HG02852 (cell line): ENCODE measurements around the gene RGL3.
"Not testable (repeated sequence)": the region's sequence is repeated elsewhere in the genome, so short reads cannot be mapped to it uniquely, and the experiment has no call there.

Source experiments
- ATAC-seq: cut with Tn5 transposase; IDR thresholded peaks from one replicate; pipeline ENCODE4 v1.9.1; 2021; ENCODE audit warnings: mild to moderate bottlenecking, moderate library complexity; ENCODE audit not compliant: unreplicated experiment

Gene RGL3, protein sequence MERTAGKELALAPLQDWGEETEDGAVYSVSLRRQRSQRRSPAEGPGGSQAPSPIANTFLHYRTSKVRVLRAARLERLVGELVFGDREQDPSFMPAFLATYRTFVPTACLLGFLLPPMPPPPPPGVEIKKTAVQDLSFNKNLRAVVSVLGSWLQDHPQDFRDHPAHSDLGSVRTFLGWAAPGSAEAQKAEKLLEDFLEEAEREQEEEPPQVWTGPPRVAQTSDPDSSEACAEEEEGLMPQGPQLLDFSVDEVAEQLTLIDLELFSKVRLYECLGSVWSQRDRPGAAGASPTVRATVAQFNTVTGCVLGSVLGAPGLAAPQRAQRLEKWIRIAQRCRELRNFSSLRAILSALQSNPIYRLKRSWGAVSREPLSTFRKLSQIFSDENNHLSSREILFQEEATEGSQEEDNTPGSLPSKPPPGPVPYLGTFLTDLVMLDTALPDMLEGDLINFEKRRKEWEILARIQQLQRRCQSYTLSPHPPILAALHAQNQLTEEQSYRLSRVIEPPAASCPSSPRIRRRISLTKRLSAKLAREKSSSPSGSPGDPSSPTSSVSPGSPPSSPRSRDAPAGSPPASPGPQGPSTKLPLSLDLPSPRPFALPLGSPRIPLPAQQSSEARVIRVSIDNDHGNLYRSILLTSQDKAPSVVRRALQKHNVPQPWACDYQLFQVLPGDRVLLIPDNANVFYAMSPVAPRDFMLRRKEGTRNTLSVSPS

GRCh38 chr19:11418549-11419506 is at the start of gene RGL3:
Gene RGL3 (minus strand): TSS chr19:11419314. CDS start chr19:11419278, 36 bp downstream.
- no peak for ATAC-seq

GRCh38 chr19:11468266-11468845 is 49.2 kb upstream of the RGL3 start:
- not testable (repeated sequence) for ATAC-seq

DNA sequence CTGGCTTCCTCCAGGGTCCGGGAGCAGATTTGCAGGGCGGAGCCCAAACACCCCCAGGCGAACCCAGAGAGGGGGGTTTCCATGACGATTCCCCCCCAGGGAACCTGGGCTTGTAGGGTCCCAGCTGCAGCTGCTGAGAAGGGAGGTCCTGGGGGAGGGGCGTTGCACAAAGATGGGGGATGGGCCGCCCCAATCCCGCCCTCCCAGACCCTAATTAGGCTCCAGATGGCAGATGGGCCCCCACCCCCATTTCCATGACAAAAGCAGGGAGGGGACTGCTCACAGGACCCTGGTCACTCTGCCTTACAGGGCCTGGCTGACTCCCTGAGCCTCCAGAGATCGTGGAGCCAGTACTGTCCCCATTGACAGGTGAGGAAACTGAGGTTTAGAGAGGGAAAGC is 46.5 kb upstream of the RGL3 start:
- no peak for ATAC-seq

DNA sequence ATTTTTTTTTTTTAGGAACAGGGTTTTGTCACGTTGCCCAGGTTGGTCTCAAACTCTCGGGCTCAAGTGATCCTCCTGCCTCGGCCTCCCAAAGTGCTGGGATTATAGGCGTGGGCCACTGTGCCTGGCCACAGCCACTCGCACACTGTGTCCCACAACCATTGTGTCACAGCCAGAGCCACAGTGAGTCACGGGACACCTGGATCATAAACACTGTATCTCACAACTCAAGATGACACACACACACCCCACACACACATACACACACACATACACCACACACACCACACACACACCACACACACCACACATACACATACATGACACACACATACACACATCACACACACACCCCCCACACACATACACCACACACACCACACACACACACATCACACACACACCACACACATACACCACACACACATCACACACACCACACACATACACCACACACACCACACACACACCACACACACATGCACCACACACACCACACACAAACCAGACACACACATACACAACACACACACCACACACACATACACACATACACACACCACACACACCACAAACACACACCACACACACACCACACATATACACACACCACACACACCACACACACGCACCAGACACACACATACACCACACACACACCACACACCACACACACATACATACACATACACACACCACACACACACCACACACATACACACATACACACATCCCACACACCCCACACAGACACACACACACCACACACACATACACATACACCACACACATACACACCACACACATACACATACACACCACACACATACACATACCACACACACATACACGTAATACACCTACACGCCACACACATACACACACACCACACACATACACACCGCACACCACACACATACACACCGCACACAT is 45.5 kb upstream of the RGL3 start:
- no peak for ATAC-seq

DNA sequence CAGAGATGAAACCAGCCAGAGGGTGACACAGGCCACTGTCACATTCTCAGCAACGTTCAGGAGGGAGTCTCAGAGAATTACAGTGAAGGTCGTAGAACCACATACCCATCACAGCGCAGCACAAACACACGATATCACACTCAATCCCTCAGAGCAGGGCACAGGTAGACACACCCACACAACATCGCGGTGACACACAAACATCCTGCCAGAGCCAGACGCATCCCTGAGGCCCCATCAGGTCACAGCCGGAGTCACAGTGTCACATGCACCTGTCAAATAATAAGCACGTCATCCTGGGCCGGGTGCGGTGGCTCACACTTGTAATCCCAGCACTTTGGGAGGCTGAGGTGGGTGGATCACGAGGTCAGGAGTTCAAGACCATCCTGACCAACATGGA is 44.3 kb upstream of the RGL3 start:
- no peak for ATAC-seq

DNA sequence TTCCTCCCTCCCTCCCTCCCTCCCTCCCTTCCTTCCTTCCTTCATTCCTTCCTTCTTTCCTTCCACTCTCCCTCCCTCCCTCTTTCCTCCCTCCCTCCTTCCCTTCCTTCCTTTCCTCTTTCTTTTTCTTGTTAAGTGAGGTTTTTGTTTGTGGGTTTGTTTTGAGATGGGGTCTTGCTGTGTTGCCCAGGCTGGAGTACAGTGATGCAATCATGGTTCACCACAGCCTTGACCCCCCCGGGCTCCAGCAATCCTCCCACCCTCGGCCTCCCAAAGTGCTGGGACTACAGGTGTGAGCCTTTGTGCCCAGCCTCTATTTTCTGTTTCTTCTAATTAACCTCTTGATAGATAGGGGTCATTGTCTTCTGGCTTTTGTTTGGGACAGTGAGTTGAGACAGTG is 42.3 kb upstream of the RGL3 start:
- ATAC-seq = no peak

DNA sequence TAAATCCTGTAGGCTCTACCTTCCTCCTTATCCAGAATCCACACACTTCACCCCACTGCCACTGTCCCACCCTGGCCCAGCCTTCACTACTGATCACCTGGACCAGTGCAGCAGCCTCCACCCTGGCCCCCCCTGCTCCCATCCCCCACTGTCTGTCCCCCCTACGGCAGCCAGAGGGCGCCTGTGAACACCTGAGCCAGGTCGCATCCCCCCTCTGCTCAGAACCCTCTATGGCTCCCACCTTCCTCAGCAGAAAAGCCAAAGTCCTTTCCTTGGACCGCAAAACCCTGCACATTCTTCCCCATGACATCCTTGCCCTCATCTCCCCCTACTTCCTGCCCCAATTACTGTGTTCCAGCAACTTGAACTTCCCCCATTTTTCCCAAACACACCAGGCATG is 41.1 kb upstream of the RGL3 start:
- ATAC-seq = no peak

DNA sequence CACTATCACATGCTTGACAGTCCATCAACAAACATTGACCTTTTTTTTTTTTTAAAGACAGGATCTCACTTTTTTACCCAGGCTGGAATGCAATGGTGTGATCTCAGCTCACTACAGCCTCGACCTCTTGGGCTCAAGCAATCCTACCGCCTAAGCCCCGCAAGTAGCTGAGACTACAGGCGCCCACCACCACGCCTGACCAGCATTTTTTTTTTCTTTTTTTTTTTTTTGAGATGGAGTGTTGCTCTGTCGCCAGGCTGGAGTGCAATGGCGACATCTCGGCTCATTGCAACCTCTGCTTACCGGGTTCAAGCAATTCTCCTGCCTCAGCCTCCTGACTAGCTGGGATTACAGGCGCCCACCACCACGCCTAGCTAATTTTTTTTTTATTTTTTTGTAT is 39.8 kb upstream of the RGL3 start:
- ATAC-seq = not testable (repeated sequence)

DNA sequence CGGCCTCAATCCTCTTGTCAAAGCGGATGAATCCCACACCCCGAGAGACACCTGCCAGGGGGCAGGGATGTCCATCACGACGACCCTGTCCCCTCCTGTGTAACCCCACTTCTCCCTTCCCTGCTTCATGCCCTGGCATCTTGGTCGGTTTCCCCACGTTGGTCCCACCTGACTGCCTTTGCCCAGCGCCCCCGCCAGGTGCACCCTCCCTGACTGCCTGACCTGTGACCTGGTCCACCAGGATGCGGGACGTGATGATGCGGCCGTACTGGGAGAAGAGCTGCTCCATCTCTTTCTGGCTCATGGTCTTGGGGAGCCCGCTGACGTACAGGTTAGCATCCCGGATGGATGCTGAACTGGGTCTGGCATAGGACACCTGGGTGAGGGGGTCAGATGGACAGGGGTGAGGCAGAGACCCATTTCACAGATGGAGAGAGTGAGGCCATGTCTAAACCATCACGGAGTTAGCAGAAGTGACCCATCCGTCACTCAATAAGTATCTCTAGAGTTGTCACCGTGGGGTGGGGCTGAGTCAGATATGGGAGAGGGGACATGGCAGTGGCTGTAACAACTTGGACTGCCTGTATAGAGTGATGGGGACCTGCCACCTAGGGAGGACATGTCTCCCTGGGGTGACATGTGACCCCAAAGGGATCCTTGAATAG is 39.3 kb upstream of the RGL3 start:
- ATAC-seq = no peak

DNA sequence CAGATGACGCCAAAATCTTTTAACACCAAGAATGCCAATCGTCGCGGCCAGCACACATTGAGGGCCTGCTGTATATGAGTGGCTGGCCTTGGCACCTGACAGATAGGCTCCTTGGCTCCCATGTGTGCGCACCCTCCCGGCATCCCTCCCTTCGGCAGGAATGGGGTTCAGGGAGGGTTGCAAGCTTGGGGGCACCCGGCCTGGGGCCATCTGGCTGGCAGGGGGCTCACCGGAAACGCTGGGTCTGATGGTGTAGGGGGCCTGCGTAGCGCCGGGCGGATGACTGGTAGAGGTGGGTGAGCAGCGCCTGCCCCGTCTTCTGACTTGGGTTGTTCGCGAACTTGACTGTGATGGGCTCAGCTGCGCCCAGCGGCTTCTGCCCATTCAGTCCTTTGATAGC is 38.7 kb upstream of the RGL3 start:
- no peak for ATAC-seq

DNA sequence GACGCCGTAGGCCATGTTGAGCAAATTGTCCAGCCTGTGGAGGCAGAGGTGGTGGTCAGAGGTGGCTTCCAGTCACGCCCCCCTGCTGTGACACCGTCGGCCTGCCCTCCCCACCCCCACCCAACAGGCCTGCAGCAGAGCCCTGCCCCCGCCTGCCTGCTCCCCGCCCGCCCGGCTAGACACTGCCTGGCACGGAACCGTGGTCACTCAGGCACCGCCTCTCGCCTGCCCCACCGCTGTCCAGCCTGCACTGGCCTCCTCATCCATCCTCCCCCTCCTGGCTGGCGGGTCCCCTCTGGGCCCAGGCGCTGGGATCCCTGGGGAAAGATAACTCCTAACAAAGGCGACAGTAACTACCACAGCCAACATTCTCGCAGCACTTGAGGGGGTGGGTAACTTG is 38.0 kb upstream of the RGL3 start:
- ATAC-seq = no peak

DNA sequence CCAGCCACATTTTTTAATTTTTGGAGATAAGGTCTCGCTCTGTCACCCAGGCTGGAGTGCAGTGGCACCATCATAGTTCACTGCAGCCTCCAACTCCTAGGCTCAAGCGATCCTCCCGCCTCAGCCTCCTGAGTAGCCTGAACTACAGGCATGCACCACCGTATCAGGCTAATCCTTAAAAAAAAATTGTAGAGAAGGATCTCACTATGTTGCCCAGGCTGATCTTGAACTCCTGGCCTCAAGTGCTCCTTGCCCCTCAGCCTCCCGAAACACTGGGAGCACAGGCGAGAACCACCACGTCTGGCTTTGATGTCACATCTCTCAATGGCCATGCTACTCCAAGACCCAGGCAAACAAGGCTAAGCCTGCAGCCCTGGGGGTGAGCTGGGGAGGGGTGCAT is 37.5 kb upstream of the RGL3 start:
- ATAC-seq = no peak

DNA sequence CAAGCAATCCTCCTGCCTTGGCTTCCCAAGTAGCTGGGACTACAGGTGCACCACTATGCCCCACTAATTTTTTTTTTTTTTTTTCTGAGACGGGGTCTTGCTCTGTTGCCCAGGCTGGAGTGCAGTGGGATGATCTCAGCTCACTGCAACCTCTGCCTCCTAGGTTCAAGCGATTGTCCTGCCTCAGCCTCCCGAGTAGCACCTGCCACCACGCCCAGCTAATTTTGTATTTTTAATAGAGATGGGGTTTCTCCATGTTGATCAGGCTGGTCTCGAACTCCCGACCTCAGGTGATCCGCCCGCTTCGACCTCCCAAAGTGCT is 36.1 kb upstream of the RGL3 start:
- not testable (repeated sequence) for ATAC-seq

- ATAC-seq = no peak
Measured at GRCh38 chr19:11453468-11454341, 34.6 kb upstream of the RGL3 start.

DNA sequence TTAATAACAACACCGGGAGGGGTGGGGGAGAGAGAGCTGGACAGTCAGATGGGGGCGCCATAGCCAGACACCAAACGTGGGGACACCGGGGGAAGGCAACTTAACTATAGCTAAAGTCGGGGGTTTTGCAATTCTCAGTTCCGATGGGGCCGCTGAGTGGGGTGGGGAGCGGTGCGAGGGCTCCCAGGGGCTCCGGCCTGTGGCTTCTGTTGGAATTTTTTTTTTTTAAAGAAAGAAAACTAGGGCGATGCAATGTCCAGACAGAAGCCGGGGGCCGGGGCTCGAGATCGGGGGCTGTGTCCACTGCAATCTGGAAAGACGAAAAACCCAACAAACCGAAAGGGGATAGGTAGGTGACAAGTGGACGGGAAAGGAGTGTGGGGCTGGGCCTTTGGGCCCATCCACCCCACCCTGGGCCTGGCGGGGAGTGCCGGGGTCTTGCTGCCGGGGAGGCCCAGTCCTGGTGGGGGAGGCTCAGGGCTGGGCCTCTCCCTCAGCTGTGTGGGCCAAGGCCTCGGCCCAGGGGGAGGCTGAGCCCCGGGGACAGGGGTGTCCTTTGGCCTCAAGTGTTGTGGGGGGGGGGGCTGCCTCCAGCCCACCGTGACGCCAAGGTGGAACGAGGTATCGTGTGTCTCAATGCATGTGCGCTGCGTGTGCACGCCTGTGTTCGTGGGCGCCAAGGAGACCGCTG is 33.7 kb upstream of the RGL3 start:
- no peak for ATAC-seq

- no peak for ATAC-seq
Measured at GRCh38 chr19:11451871-11452619, 32.9 kb upstream of the RGL3 start.

- ATAC-seq = no peak
Measured at GRCh38 chr19:11451327-11451870, 32.3 kb upstream of the RGL3 start.
